NCI-H2227 treated with DMSO at 0.1 percent for 48 hours (cell line): ENCODE data around the gene ETDA.
A peak's percentile ranks its signal among the peaks of the same experiment; 100 is the strongest.
"Not testable (repeated sequence)": the region's sequence is repeated elsewhere in the genome, so short reads cannot be mapped to it uniquely, and the experiment has no call there.

Experiments used
- DNase-seq: peaks from one replicate; lab custom pipeline; 2025; lab: John Stamatoyannopoulos, UW

The ETDA gene

GRCh38 chrX:135252011-135252518 lies at the start of gene ETDA:
TSS of gene ETDA (plus strand) at chrX:135252061. CDS start at chrX:135253277, 1,216 bp downstream.
- DNase-seq, result not testable (repeated sequence)

DNA sequence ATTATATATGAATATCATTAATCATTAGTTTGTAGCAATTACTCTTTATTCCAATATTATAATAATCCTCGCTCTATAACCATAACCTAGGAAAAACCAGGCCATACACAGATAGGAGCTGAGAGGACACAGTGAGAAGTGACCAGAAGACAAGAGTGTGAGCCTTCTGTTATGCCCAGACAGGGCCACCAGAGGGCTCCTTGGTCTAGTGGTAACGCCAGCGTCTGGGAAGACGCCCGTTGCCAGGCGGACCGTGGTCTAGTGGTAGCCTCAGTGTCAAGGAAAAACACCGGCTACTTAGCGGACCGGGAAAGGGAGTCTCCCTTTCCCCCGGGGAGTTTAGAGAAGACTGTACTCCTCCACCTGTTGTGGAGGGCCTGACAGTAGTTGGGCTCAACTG lies 45.4 kb upstream of the ETDA start:
- DNase-seq, result not testable (repeated sequence)

GRCh38 chrX:135213200-135213844 lies 38.5 kb upstream of the ETDA start:
- DNase-seq, result no peak

GRCh38 chrX:135245989-135246388 lies 5.9 kb upstream of the ETDA start:
- DNase-seq, result not testable (repeated sequence)

GRCh38 chrX:135256087-135256684 lies 4.3 kb downstream of the ETDA start:
- DNase-seq, result not testable (repeated sequence)

GRCh38 chrX:135256923-135257322 lies 5.1 kb downstream of the ETDA start:
- DNase-seq, result no peak

- no peak for DNase-seq
These were observed 5.6 kb downstream of the ETDA start for GRCh38 chrX:135257469-135257868.

DNA sequence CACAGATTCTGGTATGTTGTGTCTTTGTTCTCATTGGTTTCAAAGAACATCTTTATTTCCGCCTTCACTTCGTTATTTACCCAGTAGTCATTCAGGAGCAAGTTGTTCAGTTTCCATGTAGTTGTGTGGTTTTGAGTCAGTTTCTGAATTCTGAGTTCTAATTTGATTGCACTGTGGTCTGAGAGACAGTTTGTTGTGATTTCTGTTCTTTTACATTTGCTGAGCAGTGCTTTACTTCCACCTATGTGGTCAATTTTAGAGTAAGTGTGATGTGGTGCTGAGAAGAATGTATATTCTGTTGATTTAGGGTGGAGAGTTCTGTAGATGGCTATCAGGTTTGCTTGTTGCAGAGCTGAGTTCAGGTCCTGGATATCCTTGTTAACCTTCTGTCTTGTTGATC lies 9.1 kb downstream of the ETDA start:
- DNase-seq, result not testable (repeated sequence)

GRCh38 chrX:135263376-135263775 lies 11.5 kb downstream of the ETDA start:
- DNase-seq, result not testable (repeated sequence)

DNA sequence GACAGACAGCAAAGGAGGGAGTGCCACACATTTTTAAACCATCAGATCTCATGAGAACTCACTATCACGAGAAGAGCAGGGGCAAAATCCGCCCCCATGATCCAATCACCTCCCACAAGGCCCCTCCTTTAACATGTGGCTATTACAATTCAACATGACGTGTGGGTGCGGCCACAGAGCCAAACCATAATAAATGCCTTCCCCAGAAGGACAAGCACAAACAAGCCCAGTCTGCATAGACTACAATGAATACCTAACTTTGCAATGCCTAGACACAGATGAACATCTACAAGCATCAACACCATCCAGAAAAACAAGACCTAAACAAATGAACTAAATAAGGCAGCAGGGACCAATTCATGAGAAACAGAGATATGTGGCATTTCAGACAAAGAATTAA lies 12.3 kb downstream of the ETDA start:
- DNase-seq, result no peak

- DNase-seq, result no peak
These were observed 21.3 kb downstream of the ETDA start for GRCh38 chrX:135273162-135273561.

DNA sequence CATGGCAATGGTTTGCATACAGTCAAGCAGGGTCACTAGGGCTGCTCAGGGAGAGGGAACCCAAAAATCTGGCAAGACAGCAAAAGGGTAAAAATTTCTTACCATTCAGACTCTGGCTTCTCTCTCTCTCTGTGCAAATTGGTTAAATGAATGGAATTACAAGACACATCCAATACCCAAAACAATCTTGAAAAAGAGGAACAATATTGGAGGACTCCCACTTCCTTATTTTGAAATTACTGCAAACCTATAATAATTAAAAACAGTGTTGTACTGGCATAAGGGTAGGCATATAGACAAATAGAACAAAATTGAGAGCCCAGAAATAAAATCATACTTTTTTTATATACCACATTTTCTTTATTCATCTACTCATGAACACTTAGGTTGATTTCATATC lies 24.1 kb downstream of the ETDA start:
- DNase-seq, result no peak

DNA sequence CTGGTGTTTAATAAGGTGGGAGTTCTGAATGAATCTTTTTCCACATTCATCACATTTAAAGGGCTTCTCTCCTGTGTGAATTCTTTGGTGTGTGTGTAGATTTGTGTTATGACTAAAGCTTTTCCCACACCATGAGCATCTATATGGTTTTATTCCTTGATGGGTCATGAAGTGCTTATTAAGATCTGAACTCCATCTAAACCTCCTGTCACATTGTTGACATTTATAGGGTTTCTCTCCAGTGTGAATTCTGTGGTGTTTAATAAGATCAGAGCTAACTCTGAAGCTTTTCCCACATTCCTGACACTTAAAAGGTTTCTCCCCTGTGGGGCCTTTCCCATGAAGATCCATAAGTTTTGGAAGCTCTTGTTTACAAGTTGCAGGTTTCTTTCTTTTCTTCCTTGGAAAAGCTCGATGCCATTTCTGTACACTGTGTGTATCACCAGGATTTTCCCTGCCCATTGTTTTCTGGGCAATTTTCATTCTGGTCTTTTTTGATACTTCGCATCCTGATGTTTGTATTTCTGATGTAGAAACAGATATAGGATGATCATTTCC lies 35.5 kb downstream of the ETDA start:
- DNase-seq, result no peak

- peak; percentile 63 for DNase-seq
These were observed 43.5 kb downstream of the ETDA start for GRCh38 chrX:135295238-135295943.

DNA sequence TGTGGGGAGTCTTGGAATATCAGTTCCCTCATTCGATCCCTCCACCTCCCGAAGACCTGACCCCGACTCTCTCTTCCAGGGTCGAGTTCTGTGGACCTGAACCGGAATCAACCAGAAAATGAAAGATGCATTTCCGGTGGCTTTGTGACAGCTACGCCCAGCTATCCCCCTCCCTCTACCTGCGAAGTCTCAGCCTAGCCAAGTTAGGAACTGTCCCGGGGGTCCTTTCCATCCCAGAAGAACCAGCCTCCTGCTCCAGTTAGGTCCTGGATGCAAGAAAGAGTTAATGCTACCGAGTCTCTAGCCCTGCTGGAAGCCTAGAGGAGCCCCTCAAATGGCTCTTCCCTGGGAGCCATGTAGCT lies 44.1 kb downstream of the ETDA start:
- DNase-seq, result no peak

DNA sequence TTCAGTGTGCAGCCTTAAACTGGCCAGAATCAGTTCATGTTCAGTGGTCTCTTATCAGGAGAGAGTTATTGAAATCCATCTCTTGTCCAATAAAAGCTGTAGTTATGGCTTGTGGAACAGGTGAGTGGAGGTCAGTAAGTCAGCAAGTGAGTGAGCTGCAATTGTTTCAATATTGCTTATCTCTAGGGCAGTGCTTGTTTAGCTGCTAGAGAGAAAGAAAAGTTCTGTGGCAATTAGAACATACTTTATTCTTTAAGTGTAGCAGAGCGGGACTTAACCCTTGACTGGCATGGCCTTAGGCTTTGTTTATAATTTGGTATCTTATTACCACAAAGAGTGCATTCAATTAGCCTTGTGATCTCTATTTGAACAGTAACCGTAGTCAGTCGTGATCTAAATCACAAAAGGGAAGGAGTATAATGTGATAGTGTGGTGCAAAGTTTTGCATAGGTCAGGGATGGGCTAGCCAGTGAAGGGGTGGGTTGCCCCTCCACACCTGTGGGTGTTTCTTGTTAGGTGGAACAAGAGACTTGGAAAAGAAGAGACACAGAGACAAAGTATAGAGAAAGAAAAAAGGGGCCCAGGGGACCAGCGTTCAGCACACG lies 50.5 kb downstream of the ETDA start:
- no peak for DNase-seq
